OCI-LY7 (cell line): ENCODE results near the gene AXL. TPM values are rescaled to one million over a fixed set of nuclear protein-coding genes. Genes with fewer than 3 reads are reported as not detected.
"Not testable (repeated sequence)": the region's sequence is repeated elsewhere in the genome, so short reads cannot be mapped to it uniquely, and the experiment has no call there.

Experiments
- BruUV-seq: library from RNA; stranded (reverse); fragments of 400-500 nt; replicated peaks from 2 replicates; lab custom pipeline; 2021; lab: Mats Ljungman, UMichigan
- CTCF ChIA-PET: fragments of 300-600 bp; sonication (Branson Sonifier 250); formaldehyde crosslinking; loops from one replicate; lab custom pipeline; 2022; ENCODE audit warnings: antibody characterized with exemption; ENCODE audit not compliant: unreplicated experiment; lab: Charles Lee
- POLR2A ChIA-PET: fragments of 300-600 bp; sonication (Branson Sonifier 250); formaldehyde crosslinking; loops from one replicate; lab custom pipeline; 2022; ENCODE audit warnings: antibody characterized with exemption; lab: Charles Lee
- DNase-seq: peaks from one replicate; pipeline ENCODE4 v3.0.0-alpha.2; 2015; ENCODE audit warnings: low spot score
- H2AFZ ChIP-seq: fragments of 200-600 bp; sonication (generic), shearing (Covaris generic); 2 replicates; pipeline ENCODE4 v1.6.1; 2014; ENCODE audit warnings: mild to moderate bottlenecking, antibody characterized with exemption, low read length, moderate library complexity
- H3K27ac ChIP-seq: fragments of 200-600 bp; sonication (generic); 2 replicates; pipeline ENCODE4 v1.5.1; 2014; ENCODE audit warnings: mixed run types, low read depth, mild to moderate bottlenecking, moderate library complexity, low read length, inconsistent platforms; ENCODE audit not compliant: poor library complexity, severe bottlenecking
- H3K36me3 ChIP-seq: fragments of 200-600 bp; sonication (generic); 2 replicates; pipeline ENCODE4 v1.6.1; 2014; ENCODE audit warnings: mild to moderate bottlenecking, antibody characterized with exemption, low read length, moderate library complexity, mixed read lengths; ENCODE audit not compliant: insufficient read depth
- H3K4me1 ChIP-seq: fragments of 200-600 bp; sonication (generic); 2 replicates; pipeline ENCODE4 v1.5.1; 2014; ENCODE audit warnings: mild to moderate bottlenecking, low read length; ENCODE audit not compliant: insufficient read depth, poor library complexity, severe bottlenecking
- H3K4me2 ChIP-seq: fragments of 200-600 bp; sonication (generic); 2 replicates; pipeline ENCODE4 v1.6.1; 2014; ENCODE audit warnings: mild to moderate bottlenecking, low read length
- H3K4me3 ChIP-seq: fragments of 200-600 bp; sonication (generic); 2 replicates; pipeline ENCODE4 v1.5.1; 2014; ENCODE audit warnings: mild to moderate bottlenecking, low read depth, low read length; ENCODE audit not compliant: poor library complexity, severe bottlenecking
- H3K79me2 ChIP-seq: fragments of 200-600 bp; sonication (generic); 2 replicates; pipeline ENCODE4 v1.6.1; 2016; ENCODE audit warnings: low read depth, mild to moderate bottlenecking, low read length, moderate library complexity, mixed read lengths; ENCODE audit not compliant: insufficient read depth
- H3K9me2 ChIP-seq: fragments of 200-600 bp; sonication (generic); 2 replicates; pipeline ENCODE4 v1.6.1; 2016; ENCODE audit warnings: mild to moderate bottlenecking, low read length, mixed read lengths; ENCODE audit not compliant: insufficient read depth
- H3K9me3 ChIP-seq: fragments of 200-600 bp; sonication (generic); 2 replicates; pipeline ENCODE4 v1.6.1; 2014; ENCODE audit warnings: mild to moderate bottlenecking, mixed run types, low read length, mixed read lengths
- H4K20me1 ChIP-seq: fragments of 200-600 bp; sonication (generic); 2 replicates; pipeline ENCODE4 v1.6.1; 2014; ENCODE audit warnings: mild to moderate bottlenecking, antibody characterized with exemption, low read length, moderate library complexity, mixed read lengths; ENCODE audit not compliant: insufficient read depth
- CTCF ChIP-seq: fragments of 200-600 bp; sonication (generic); conservative IDR thresholded peaks from 2 replicates; pipeline ENCODE4 v1.5.1; 2014; ENCODE audit warnings: mild to moderate bottlenecking, antibody characterized with exemption, low read length, moderate library complexity, mixed read lengths
- EZH2phosphoT487 ChIP-seq: fragments of 200-600 bp; sonication (generic); IDR thresholded peaks from 2 replicates; pipeline ENCODE4 v1.6.1; 2018; ENCODE audit warnings: low read depth, borderline replicate concordance, mild to moderate bottlenecking, mixed run types, antibody characterized with exemption, low read length, moderate library complexity, mixed read lengths
- intact Hi-C: fragments of 100-400 bp; cut with micrococcal nuclease; formaldehyde crosslinking; loops from one replicate; pipeline ENCODE4 v1.10.0; 2022; ENCODE audit not compliant: unreplicated experiment
- total RNA-seq, 2 experiments: library from RNA; depleted of rRNA in 1 of 2; stranded (reverse); fragments of >200 nt in 1 of 2; shearing (Covaris generic) in 1 of 2; gene quantifications; 2 replicates each; pipeline ENCODE4 v1.2.3, GENCODE V29; 2014 to 2022

Gene AXL
- total RNA-seq, 2 experiments from 2014 or later, result not detected

GRCh38 chr19:41174297-41174928, 44.6 kb upstream of the AXL start:
- Histone ChIP-seq H3K9me3 (no peaks in the 10 kb centered on the region), H2AFZ (no peak overlapping the region), H4K20me1 (no peaks in the 10 kb centered on the region), H3K27ac (no peak overlapping the region), H3K4me2 (no peak overlapping the region), H3K36me3 (no peaks in the 10 kb centered on the region), H3K79me2 (no peaks in the 10 kb centered on the region), H3K4me1 (no peaks in the 10 kb centered on the region), H3K4me3 (no peak overlapping the region), H3K9me2 (no peaks in the 10 kb centered on the region)
- intact Hi-C loops, result no loop called here
- ChIA-PET POLR2A (no interaction called here), CTCF (no interaction called here)
- BruUV-seq, result no TSS peak
- DNase-seq, result no peak
- TF ChIP-seq CTCF, result no peak
- TF ChIP-seq EZH2phosphoT487, result no peak

GRCh38 chr19:41175801-41176777, 42.9 kb upstream of the AXL start:
- Histone ChIP-seq H3K79me2 (no peaks in the 10 kb centered on the region), H2AFZ (no peak overlapping the region), H3K4me2 (no peak overlapping the region), H3K4me3 (no peak overlapping the region), H3K9me3 (no peaks in the 10 kb centered on the region), H3K9me2 (no peaks in the 10 kb centered on the region), H3K27ac (no peak overlapping the region), H3K36me3 (no peaks in the 10 kb centered on the region), H3K4me1 (no peaks in the 10 kb centered on the region), H4K20me1 (no peaks in the 10 kb centered on the region)
- ChIA-PET POLR2A (no interaction called here), CTCF (no interaction called here)
- TF ChIP-seq EZH2phosphoT487 (no peak), CTCF (no peak)
- peak; percentile 24 for DNase-seq
- no TSS peak for BruUV-seq
- intact Hi-C loops, result no loop called here

GRCh38 chr19:41180173-41180572, 38.9 kb upstream of the AXL start:
- H2AFZ ChIP-seq, H3K4me2 ChIP-seq, intact Hi-C loops, H3K4me1 ChIP-seq, H3K36me3 ChIP-seq, H3K4me3 ChIP-seq, H3K9me3 ChIP-seq, H3K9me2 ChIP-seq, H3K27ac ChIP-seq, H3K79me2 ChIP-seq, POLR2A ChIA-PET, CTCF ChIA-PET, BruUV-seq, DNase-seq, H4K20me1 ChIP-seq: not testable (repeated sequence)
